CD14-positive monocyte (primary cell): ENCODE measurements around the gene MAP2K5. TPM values are rescaled to one million over a fixed set of nuclear protein-coding genes. Genes with fewer than 3 reads are reported as not detected.

Experiments
- DNase-seq, 3 donors: peaks; one replicate each; pipeline ENCODE4 v3.0.0-alpha.2; 2011 to 2022
- H2AFZ ChIP-seq: 2 replicates; pipeline ENCODE4 v1.6.0; 2012; ENCODE audit warnings: mild to moderate bottlenecking, low read depth, low read length, inconsistent platforms; ENCODE audit not compliant: insufficient read depth, poor library complexity, severe bottlenecking
- H3K27ac ChIP-seq, 2 donors: 1 replicate in 1 of 2; 2 replicates in 1 of 2; pipeline ENCODE4 v1.5.1; 2012 to 2013; ENCODE audit warnings: low read length in 2 of 2, control low read depth in 1 of 2, inconsistent platforms in 1 of 2, low read depth in 1 of 2, mild to moderate bottlenecking in 1 of 2
- H3K27me3 ChIP-seq, 2 donors: one replicate each; pipeline versions ENCODE4 v1.6.0 to v1.6.1; 2011 to 2013; ENCODE audit warnings: low read length in 2 of 2; ENCODE audit not compliant: control insufficient read depth in 2 of 2, insufficient read depth in 2 of 2
- H3K36me3 ChIP-seq, 2 donors: replicated peaks in 1 of 2; 1 replicate in 1 of 2; 2 replicates in 1 of 2; pipeline versions ENCODE4 v1.5.1 to v1.6.1; 2012 to 2013; ENCODE audit warnings: low read length in 2 of 2, control low read depth in 1 of 2, inconsistent platforms in 1 of 2, mild to moderate bottlenecking in 1 of 2; ENCODE audit not compliant: insufficient read depth in 2 of 2, control insufficient read depth in 1 of 2
- H3K4me1 ChIP-seq, 2 donors: 1 replicate in 1 of 2; 2 replicates in 1 of 2; pipeline versions ENCODE4 v1.5.1 to v1.6.1; 2012 to 2013; ENCODE audit warnings: low read length in 2 of 2, control low read depth in 1 of 2, inconsistent platforms in 1 of 2, mild to moderate bottlenecking in 1 of 2, moderate library complexity in 1 of 2; ENCODE audit not compliant: insufficient read depth in 2 of 2, control insufficient read depth in 1 of 2
- H3K4me2 ChIP-seq: replicated peaks from 2 replicates; pipeline ENCODE3; 2012; ENCODE audit warnings: low read length, moderate library complexity, mild to moderate bottlenecking; ENCODE audit not compliant: poor library complexity, severe bottlenecking; ENCODE audit errors: extremely low read depth
- H3K4me3 ChIP-seq, 3 experiments: fragments of 200-600 bp in 1 of 3; sonication (generic) in 1 of 3; replicated peaks in 1 of 3; 1 replicate in 2 of 3; 2 replicates in 1 of 3; pipeline ENCODE4 v1.5.1; 2011 to 2013; ENCODE audit warnings: low read length in 3 of 3, mild to moderate bottlenecking in 3 of 3, control low read depth in 2 of 3, low read depth in 2 of 3, inconsistent platforms in 1 of 3, moderate library complexity in 1 of 3
- H3K79me2 ChIP-seq: 2 replicates; pipeline ENCODE4 v1.6.0; 2012; ENCODE audit warnings: mild to moderate bottlenecking, control low read depth, inconsistent platforms, low read length, moderate library complexity; ENCODE audit not compliant: insufficient read depth
- H3K9ac ChIP-seq: 2 replicates; pipeline ENCODE4 v1.6.0; 2017; ENCODE audit warnings: low read length, mild to moderate bottlenecking; ENCODE audit not compliant: insufficient read depth, poor library complexity, severe bottlenecking
- H3K9me3 ChIP-seq, 2 donors: replicated peaks in 1 of 2; 1 replicate in 1 of 2; 2 replicates in 1 of 2; pipeline versions ENCODE4 v1.5.1 to v1.6.1; 2012 to 2013; ENCODE audit warnings: low read length in 2 of 2, control low read depth in 1 of 2; ENCODE audit not compliant: control insufficient read depth in 1 of 2, insufficient read depth in 1 of 2
- H4K20me1 ChIP-seq: 2 replicates; pipeline ENCODE4 v1.6.0; 2012; ENCODE audit warnings: mild to moderate bottlenecking, low read length, control low read depth, moderate library complexity; ENCODE audit not compliant: insufficient read depth
- H3K27ac Mint-ChIP-seq, 7 donors: one replicate each; pipeline ENCODE4 v1.8.0; 2020; ENCODE audit warnings: mild to moderate bottlenecking in 7 of 7, mixed read lengths in 7 of 7, moderate library complexity in 6 of 7, inconsistent platforms in 2 of 7
- H3K27me3 Mint-ChIP-seq, 3 donors: one replicate each; pipeline ENCODE4 v1.8.0; 2021 to 2022; ENCODE audit warnings: low read depth in 3 of 3, mild to moderate bottlenecking in 3 of 3, mixed read lengths in 3 of 3, moderate library complexity in 3 of 3, inconsistent platforms in 1 of 3
- H3K36me3 Mint-ChIP-seq, 2 donors: one replicate each; pipeline ENCODE4 v1.8.0; 2020; ENCODE audit warnings: mixed read lengths in 2 of 2, inconsistent platforms in 1 of 2, mild to moderate bottlenecking in 1 of 2
- H3K4me1 Mint-ChIP-seq: one replicate; pipeline ENCODE4 v1.8.0; 2020; ENCODE audit warnings: mild to moderate bottlenecking, mixed read lengths
- H3K4me3 Mint-ChIP-seq, 2 donors: one replicate each; pipeline ENCODE4 v1.8.0; 2020; ENCODE audit warnings: mild to moderate bottlenecking in 2 of 2, mixed read lengths in 2 of 2, moderate library complexity in 1 of 2
- H3K9me3 Mint-ChIP-seq, 7 donors: one replicate each; pipeline ENCODE4 v1.8.0; 2020 to 2022; ENCODE audit warnings: mixed read lengths in 7 of 7, mild to moderate bottlenecking in 6 of 7, moderate library complexity in 6 of 7, inconsistent platforms in 2 of 7
- WGBS: methylation state at CpG from one replicate; pipeline ENCODE4 v1.1.5; 2013; ENCODE audit warnings: missing lambda C conversion rate; ENCODE audit not compliant: insufficient coverage; 5-methylcytosine and 5-hydroxymethylcytosine counted together
- intact Hi-C, 2 donors: fragments of 100-400 bp; cut with micrococcal nuclease; formaldehyde crosslinking; loops; one replicate each; pipeline versions ENCODE4 v1.15.0 to v1.15.1; 2023
- polyA plus RNA-seq, 3 donors: library from polyadenylated mRNA; depleted of rRNA in 1 of 3; unstranded in 2 of 3; stranded (reverse) in 1 of 3; fragments of 300-500 nt in 2 of 3; fragments of >200 nt in 1 of 3; fragmentation: Illumina TruSeq in 2 of 3; gene quantifications; 1 replicate in 2 of 3; 2 replicates in 1 of 3; pipeline ENCODE4 v1.2.3, GENCODE V29; 2012 to 2021
- TF ChIP-seq, protein P1 (sequence below): fragments of 200-600 bp; IDR thresholded peaks from one replicate; pipeline ENCODE4 v1.8.0; 2022; ENCODE audit warnings: antibody characterized with exemption, mild to moderate bottlenecking

MAP2K5 gene
- polyA plus RNA-seq, 3 donors = 10.2 to 11.3 (median 10.6) TPM

DNA sequence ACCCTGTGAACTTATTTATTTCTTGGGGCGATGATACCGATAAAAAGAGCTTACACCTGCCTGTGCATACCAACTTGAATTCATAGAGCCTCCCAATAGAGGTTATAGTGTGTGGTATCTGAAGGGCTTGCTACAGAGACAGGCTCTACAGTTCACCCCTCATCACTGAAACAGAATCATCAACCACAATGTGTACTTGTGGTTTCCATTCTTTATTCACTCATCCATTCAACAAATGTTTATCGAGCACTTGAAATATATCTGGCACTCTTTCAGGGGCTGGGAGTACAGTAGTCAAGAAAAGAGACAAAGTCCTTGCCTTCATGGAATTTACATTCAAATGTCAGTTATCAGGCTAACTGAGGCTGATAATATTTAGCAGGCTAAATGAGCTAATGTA is 148.4 kb downstream of the MAP2K5 start:
- no peak overlapping the region for H2AFZ ChIP-seq
- Mint-ChIP-seq H3K4me1 (no peaks in the 10 kb centered on the region), H3K9me3 (peaks cover 0 to 7% (median 4%) of the 10 kb centered on the region in 7 donors), H3K27me3 (no peaks in the 10 kb centered on the region), H3K4me3 (no peak overlapping the region), H3K36me3 (peaks cover 9 to 15% of the 10 kb centered on the region in 2 donors), H3K27ac (no peak overlapping the region)
- H3K79me2 ChIP-seq = no peaks in the 10 kb centered on the region
- no peak overlapping the region for H3K4me2 ChIP-seq
- H3K27ac ChIP-seq = no peak overlapping the region
- intact Hi-C loops = no loop called here
- H3K9ac ChIP-seq = no peak overlapping the region
- H3K4me3 ChIP-seq = no peak overlapping the region
- no peaks in the 10 kb centered on the region for H3K27me3 ChIP-seq
- H4K20me1 ChIP-seq = no peaks in the 10 kb centered on the region
- WGBS = no CpG with 5 or more reads among the region's 3 CpGs
- TF ChIP-seq, protein P1, sequence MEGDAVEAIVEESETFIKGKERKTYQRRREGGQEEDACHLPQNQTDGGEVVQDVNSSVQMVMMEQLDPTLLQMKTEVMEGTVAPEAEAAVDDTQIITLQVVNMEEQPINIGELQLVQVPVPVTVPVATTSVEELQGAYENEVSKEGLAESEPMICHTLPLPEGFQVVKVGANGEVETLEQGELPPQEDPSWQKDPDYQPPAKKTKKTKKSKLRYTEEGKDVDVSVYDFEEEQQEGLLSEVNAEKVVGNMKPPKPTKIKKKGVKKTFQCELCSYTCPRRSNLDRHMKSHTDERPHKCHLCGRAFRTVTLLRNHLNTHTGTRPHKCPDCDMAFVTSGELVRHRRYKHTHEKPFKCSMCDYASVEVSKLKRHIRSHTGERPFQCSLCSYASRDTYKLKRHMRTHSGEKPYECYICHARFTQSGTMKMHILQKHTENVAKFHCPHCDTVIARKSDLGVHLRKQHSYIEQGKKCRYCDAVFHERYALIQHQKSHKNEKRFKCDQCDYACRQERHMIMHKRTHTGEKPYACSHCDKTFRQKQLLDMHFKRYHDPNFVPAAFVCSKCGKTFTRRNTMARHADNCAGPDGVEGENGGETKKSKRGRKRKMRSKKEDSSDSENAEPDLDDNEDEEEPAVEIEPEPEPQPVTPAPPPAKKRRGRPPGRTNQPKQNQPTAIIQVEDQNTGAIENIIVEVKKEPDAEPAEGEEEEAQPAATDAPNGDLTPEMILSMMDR = no peak
- DNase-seq = no peak
- no peaks in the 10 kb centered on the region for H3K4me1 ChIP-seq
- H3K36me3 ChIP-seq = no peaks in the 10 kb centered on the region
- H3K9me3 ChIP-seq = peaks cover 2 to 3% of the 10 kb centered on the region in 2 donors

DNA sequence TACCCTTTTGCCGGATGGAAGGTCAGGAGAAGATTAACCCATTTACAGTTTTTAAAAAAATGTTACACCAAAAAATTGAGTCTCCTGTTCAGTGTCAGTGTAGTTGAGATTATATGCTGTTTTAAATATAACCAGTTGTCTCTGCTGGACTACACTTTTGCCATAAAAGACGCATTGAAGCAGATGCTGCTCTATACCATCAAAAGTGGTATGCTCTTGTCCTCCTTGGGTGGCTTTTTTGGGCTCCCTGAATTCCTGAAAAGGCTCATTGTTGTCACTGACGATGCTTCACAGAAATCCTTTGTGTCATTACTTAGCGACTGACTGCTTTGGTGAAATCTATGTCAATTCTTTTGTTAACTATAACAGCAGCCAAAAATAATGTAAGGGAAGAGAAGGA is 148.9 kb downstream of the MAP2K5 start:
- Mint-ChIP-seq H3K27me3 (no peaks in the 10 kb centered on the region), H3K9me3 (peaks cover 0 to 3% (median 0%) of the 10 kb centered on the region in 7 donors), H3K4me3 (no peak overlapping the region), H3K36me3 (peaks cover 12 to 18% of the 10 kb centered on the region in 2 donors), H3K4me1 (no peaks in the 10 kb centered on the region), H3K27ac (no peak overlapping the region)
- no peak for DNase-seq
- Histone ChIP-seq H3K9me3 (no peaks in the 10 kb centered on the region), H4K20me1 (no peaks in the 10 kb centered on the region), H3K4me3 (no peak overlapping the region), H3K4me1 (no peaks in the 10 kb centered on the region), H3K27ac (no peak overlapping the region), H3K4me2 (no peak overlapping the region), H3K79me2 (no peaks in the 10 kb centered on the region), H2AFZ (no peak overlapping the region), H3K36me3 (no peaks in the 10 kb centered on the region), H3K27me3 (no peaks in the 10 kb centered on the region), H3K9ac (no peak overlapping the region)
- WGBS = 100% methylated on average over 1 of the region's 4 CpGs
- intact Hi-C loops = no loop called here
- TF ChIP-seq, protein P1 = no peak
